Measurements from ENCODE around the gene ADAMTSL3. TPM values are rescaled to one million over a fixed set of nuclear protein-coding genes. Genes with fewer than 3 reads are reported as not detected.

The ADAMTSL3 gene
- polyA plus RNA-seq, 1 of the 3 experiments (the other 2 are of a cell fraction): 0.02 TPM

- Histone ChIP-seq H3F3A (replicated peaks; ENCODE audit: insufficient read depth) (no peaks in the 10 kb centered on the region), H3K9me3 (no peaks in the 10 kb centered on the region), H3K79me2 (ENCODE audit: insufficient read depth) (no peaks in the 10 kb centered on the region), H3K27me3 (ENCODE audit: insufficient read depth) (no peaks in the 10 kb centered on the region; the same call in 1 of the 2 replicates), H3K9me2 (no peaks in the 10 kb centered on the region), H2AFZ (ENCODE audit: low read depth) (no peak overlapping the region), H3K4me2 (no peak overlapping the region), H3K27ac (ENCODE audit: low read depth in 2 of 2, low read length in 1 of 2) (no peak overlapping the region), H3K9ac (no peak overlapping the region), H3K4me3 (ENCODE audit: low read depth in 2 of 2, low read length in 1 of 2) (no peak overlapping the region), H4K20me1 (ENCODE audit: insufficient read depth) (no peaks in the 10 kb centered on the region), H3K4me1 (ENCODE audit: control insufficient read depth in 1 of 2, insufficient read depth in 2 of 2, low read depth in 1 of 2, low read length in 1 of 2) (no peaks in the 10 kb centered on the region), H3K36me3 (replicated peaks in 1 of 2; ENCODE audit: control insufficient read depth in 1 of 2, insufficient read depth in 2 of 2, low read length in 1 of 2) (no peaks in the 10 kb centered on the region)
- ChIA-PET CTCF (no interaction called here), POLR2A (no interaction called here)
- no peak for TF ChIP-seq ELF1 (IDR thresholded peaks at IDR 0.05)
- TF ChIP-seq GATA2 (CRISPR knock-in tag; IDR thresholded peaks at IDR 0.05): no peak
- TF ChIP-seq YY1 (IDR thresholded peaks at IDR 0.05; ENCODE audit: low read depth): no peak
- no peak for TF ChIP-seq USF1 (IDR thresholded peaks at IDR 0.05; ENCODE audit: borderline replicate concordance, low read depth)
- no peak for TF ChIP-seq SIN3A (IDR thresholded peaks at IDR 0.05; ENCODE audit: borderline replicate concordance, low read depth, low read length)
- no peak for TF ChIP-seq RFX5 (IDR thresholded peaks at IDR 0.05; ENCODE audit: low read length)
- TF ChIP-seq FOSL2 (IDR thresholded peaks at IDR 0.05; ENCODE audit: borderline replicate concordance, low read depth): no peak
- no peak for TF ChIP-seq EZH2phosphoT487 (IDR thresholded peaks at IDR 0.05; ENCODE audit: borderline replicate concordance, low read depth)
- TF ChIP-seq CHD2 (IDR thresholded peaks at IDR 0.05; ENCODE audit: low read length, partially characterized antibody): no peak
- no peak for TF ChIP-seq PBX3 (IDR thresholded peaks at IDR 0.05)
- TF ChIP-seq, protein P1, sequence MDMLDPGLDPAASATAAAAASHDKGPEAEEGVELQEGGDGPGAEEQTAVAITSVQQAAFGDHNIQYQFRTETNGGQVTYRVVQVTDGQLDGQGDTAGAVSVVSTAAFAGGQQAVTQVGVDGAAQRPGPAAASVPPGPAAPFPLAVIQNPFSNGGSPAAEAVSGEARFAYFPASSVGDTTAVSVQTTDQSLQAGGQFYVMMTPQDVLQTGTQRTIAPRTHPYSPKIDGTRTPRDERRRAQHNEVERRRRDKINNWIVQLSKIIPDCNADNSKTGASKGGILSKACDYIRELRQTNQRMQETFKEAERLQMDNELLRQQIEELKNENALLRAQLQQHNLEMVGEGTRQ (IDR thresholded peaks at IDR 0.05; ENCODE audit: borderline replicate concordance, low read depth, low read length): no peak
- TF ChIP-seq MXI1 (IDR thresholded peaks at IDR 0.05; ENCODE audit: low read depth, low read length): no peak
- TF ChIP-seq, protein P2, sequence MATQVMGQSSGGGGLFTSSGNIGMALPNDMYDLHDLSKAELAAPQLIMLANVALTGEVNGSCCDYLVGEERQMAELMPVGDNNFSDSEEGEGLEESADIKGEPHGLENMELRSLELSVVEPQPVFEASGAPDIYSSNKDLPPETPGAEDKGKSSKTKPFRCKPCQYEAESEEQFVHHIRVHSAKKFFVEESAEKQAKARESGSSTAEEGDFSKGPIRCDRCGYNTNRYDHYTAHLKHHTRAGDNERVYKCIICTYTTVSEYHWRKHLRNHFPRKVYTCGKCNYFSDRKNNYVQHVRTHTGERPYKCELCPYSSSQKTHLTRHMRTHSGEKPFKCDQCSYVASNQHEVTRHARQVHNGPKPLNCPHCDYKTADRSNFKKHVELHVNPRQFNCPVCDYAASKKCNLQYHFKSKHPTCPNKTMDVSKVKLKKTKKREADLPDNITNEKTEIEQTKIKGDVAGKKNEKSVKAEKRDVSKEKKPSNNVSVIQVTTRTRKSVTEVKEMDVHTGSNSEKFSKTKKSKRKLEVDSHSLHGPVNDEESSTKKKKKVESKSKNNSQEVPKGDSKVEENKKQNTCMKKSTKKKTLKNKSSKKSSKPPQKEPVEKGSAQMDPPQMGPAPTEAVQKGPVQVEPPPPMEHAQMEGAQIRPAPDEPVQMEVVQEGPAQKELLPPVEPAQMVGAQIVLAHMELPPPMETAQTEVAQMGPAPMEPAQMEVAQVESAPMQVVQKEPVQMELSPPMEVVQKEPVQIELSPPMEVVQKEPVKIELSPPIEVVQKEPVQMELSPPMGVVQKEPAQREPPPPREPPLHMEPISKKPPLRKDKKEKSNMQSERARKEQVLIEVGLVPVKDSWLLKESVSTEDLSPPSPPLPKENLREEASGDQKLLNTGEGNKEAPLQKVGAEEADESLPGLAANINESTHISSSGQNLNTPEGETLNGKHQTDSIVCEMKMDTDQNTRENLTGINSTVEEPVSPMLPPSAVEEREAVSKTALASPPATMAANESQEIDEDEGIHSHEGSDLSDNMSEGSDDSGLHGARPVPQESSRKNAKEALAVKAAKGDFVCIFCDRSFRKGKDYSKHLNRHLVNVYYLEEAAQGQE (IDR thresholded peaks at IDR 0.05; ENCODE audit: low read depth, low read length): no peak
- TF ChIP-seq FOXJ3 (CRISPR knock-in tag; IDR thresholded peaks at IDR 0.05): no peak
- no peak for TF ChIP-seq FOXM1 (IDR thresholded peaks at IDR 0.05; ENCODE audit: low read depth)
- TF ChIP-seq RCOR1 (IDR thresholded peaks at IDR 0.05; ENCODE audit: low read length): no peak
- no peak for TF ChIP-seq TEAD4 (IDR thresholded peaks at IDR 0.05; ENCODE audit: borderline replicate concordance, insufficient read depth)
- no peak for TF ChIP-seq POLR2AphosphoS5 (IDR thresholded peaks at IDR 0.05; ENCODE audit: low read depth, low read length)
- TF ChIP-seq RXRA (IDR thresholded peaks at IDR 0.05; ENCODE audit: borderline replicate concordance, low read depth): no peak
- TF ChIP-seq GABPA (IDR thresholded peaks at IDR 0.05; ENCODE audit: low read depth): no peak
- WGBS (ENCODE audit: low lambda C conversion rate): 6% methylated on average over 1 of the region's 1 CpG
- no peak for DNase-seq
Measured at GRCh38 chr15:83866692-83867091, 212.8 kb downstream of the ADAMTSL3 start.

Measured in SK-N-SH (cell line).